Fibroblast of lung (primary cell): ENCODE data around the gene PPP4R1.

Experiments
- CTCF ChIP-seq, 2 donors: IDR thresholded peaks in 1 of 2; conservative IDR thresholded peaks in 1 of 2; 1 replicate in 1 of 2; 2 replicates in 1 of 2; pipeline ENCODE4 v1.5.1; 2011 to 2012; ENCODE audit warnings: low read length in 2 of 2, control low read depth in 1 of 2, inconsistent platforms in 1 of 2, low read depth in 1 of 2, mild to moderate bottlenecking in 1 of 2
- EZH2 ChIP-seq: IDR thresholded peaks from 2 replicates; pipeline ENCODE4 v1.5.1; 2012; ENCODE audit warnings: low read length, control low read depth, mild to moderate bottlenecking; ENCODE audit errors: missing control alignments

- TF ChIP-seq CTCF (conservative IDR thresholded peaks at IDR 0.05 in 1 of 2, IDR thresholded peaks at IDR 0.05 in 1 of 2; ENCODE audit: low read depth in 1 of 2, low read length in 2 of 2) (no peak), EZH2 (no peak)
Observed at GRCh38 chr18:9608298-9608697, 6.1 kb downstream of the PPP4R1 start.
